Tibial nerve (tissue), 4 donors: ENCODE data around the gene TMEM250.

Experiments used
- EP300 ChIP-seq, 2 donors: sonication (generic); formaldehyde crosslinking; IDR thresholded peaks; one replicate each; pipeline ENCODE4 v1.6.1; 2017; ENCODE audit warnings: antibody characterized with exemption in 2 of 2, mild to moderate bottlenecking in 1 of 2
- TF ChIP-seq, protein P1 (sequence below), 5 experiments: fragments of 200-600 bp in 3 of 5; fragments of 450-650 bp in 2 of 5; sonication (generic) in 3 of 5; IDR thresholded peaks; one replicate each; pipeline ENCODE4 v1.5.1; 2016 to 2019; ENCODE audit warnings: antibody characterized with exemption in 5 of 5, mild to moderate bottlenecking in 3 of 5, moderate library complexity in 2 of 5

DNA sequence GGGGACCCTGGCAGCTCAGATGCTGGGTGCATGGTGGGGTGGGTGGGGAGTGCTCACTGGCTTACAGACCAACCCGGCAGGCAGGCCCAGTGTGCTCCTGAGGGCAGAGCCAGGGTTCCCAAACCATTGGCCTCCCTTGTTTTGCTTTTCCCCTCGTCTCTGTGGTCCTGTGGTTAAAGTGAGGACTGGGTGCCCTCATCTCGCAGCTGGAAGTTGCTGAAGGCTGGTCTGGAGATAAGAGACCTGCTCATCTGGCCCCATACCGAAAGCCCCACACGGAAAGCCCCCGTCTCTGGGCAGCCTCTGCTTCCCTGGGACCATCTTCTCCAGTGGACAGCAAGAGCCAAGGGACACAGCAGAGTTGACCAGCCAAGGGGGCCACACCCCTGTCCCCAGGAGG is 13.8 kb downstream of the TMEM250 start:
- TF ChIP-seq EP300 (IDR thresholded peaks at IDR 0.05), result no peak
- TF ChIP-seq, protein P1, sequence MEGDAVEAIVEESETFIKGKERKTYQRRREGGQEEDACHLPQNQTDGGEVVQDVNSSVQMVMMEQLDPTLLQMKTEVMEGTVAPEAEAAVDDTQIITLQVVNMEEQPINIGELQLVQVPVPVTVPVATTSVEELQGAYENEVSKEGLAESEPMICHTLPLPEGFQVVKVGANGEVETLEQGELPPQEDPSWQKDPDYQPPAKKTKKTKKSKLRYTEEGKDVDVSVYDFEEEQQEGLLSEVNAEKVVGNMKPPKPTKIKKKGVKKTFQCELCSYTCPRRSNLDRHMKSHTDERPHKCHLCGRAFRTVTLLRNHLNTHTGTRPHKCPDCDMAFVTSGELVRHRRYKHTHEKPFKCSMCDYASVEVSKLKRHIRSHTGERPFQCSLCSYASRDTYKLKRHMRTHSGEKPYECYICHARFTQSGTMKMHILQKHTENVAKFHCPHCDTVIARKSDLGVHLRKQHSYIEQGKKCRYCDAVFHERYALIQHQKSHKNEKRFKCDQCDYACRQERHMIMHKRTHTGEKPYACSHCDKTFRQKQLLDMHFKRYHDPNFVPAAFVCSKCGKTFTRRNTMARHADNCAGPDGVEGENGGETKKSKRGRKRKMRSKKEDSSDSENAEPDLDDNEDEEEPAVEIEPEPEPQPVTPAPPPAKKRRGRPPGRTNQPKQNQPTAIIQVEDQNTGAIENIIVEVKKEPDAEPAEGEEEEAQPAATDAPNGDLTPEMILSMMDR (IDR thresholded peaks at IDR 0.05), result no peak
